ENCODE results near the gene PON1.

Gene PON1

GRCh38 chr7:95250571-95250970, 73.8 kb downstream of the PON1 start:
- no peak for DNase-seq
